Central memory CD4-positive, alpha-beta T cell (primary cell): ENCODE data around the gene SLC22A3.
"Not testable (repeated sequence)": the region's sequence is repeated elsewhere in the genome, so short reads cannot be mapped to it uniquely, and the experiment has no call there.

Source experiments
- DNase-seq: peaks from one replicate; pipeline ENCODE4 v3.0.0; 2022

SLC22A3 gene

DNA sequence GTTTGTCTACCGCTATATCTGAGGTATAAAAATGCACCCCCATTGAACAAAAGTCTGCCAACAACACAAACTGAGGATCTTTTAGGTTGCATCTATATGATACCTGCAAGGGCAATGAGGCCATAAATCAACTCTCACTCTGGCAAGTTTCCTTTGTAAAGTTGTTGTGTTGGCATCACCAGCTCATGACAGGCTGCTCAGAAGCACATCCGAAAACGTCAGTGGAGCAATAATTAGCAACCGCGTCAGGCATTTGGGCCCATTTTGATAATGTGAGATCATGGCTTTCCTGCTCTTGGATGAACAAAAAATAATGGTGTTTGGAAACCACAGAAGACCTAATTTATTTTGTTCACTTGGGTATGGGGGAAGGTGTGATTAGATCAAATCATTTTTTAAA, 12.0 kb upstream of the SLC22A3 start:
- DNase-seq = no peak

DNA sequence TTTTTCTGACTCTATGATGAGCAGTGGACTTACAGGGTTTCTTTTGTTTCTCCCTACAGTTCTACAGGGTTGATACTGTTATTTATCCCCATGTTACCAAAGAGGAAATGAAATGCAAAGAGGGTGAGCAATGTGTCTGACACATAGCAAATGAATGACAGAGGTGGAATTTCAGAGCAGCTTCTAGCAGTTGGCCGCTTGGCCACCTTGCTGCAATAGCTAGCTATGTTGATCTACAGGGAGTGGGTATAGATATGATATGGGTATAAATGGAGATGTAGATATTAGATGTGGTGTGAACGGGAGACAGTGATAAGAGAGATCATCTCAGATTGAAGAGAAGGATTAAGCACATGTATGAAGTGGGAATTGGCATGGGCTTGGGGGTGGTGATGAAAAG, 10.9 kb upstream of the SLC22A3 start:
- DNase-seq = no peak

DNA sequence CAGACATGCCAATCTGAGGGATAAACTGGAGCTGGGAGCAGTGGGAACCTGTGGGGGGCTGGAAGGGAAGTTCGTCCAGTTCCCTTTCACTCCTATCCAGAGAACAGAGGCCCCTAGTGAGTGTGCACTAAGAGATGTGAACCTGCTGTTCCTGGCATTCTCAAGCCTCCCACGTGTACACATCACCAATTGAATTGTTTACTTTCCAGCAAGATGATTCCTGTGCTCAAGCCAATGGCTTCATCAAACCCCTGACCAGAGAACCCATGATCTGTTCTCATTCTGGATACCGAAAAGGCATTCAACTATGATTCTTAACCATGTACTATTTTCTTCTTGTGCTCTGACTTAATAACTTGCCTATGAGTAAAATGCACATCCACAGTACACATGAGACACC, 10.2 kb upstream of the SLC22A3 start:
- no peak for DNase-seq

DNA sequence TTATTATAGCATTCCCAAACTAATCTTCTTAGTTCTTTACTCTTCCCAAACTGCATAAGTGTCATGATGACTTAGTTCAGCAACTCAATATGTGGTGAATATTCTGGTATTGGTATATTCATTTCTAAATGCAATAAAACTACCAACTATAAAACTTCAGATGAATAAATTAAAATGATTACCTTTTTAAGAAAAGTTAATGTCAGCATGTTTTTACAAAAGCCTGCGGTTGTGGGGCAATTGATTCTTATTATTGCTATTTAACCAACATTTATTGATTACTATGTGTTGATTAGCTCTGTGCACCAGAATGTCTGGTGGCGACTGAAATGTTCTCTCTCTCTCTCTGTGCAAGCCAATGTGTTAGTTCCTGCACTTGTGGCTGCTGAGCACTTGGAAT, 5.0 kb upstream of the SLC22A3 start:
- no peak for DNase-seq

DNA sequence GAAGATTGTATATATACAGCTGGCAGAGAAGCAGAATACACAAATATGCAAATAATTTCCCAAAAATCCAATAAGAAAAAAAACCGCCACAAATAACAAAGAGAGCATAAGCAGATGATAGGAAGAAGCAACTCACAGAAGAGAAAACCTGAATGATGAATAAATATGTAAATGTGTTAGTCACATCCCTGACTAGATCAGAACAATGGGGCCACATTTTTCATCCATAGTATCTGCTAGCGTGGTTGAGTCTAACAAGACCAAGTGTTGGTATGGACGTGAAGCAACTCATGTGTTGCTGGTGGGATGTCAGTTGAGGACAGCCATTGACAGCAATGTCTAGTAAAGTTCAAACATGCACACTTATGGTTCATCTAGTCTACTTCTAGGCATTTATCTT, 3.9 kb upstream of the SLC22A3 start:
- no peak for DNase-seq

DNA sequence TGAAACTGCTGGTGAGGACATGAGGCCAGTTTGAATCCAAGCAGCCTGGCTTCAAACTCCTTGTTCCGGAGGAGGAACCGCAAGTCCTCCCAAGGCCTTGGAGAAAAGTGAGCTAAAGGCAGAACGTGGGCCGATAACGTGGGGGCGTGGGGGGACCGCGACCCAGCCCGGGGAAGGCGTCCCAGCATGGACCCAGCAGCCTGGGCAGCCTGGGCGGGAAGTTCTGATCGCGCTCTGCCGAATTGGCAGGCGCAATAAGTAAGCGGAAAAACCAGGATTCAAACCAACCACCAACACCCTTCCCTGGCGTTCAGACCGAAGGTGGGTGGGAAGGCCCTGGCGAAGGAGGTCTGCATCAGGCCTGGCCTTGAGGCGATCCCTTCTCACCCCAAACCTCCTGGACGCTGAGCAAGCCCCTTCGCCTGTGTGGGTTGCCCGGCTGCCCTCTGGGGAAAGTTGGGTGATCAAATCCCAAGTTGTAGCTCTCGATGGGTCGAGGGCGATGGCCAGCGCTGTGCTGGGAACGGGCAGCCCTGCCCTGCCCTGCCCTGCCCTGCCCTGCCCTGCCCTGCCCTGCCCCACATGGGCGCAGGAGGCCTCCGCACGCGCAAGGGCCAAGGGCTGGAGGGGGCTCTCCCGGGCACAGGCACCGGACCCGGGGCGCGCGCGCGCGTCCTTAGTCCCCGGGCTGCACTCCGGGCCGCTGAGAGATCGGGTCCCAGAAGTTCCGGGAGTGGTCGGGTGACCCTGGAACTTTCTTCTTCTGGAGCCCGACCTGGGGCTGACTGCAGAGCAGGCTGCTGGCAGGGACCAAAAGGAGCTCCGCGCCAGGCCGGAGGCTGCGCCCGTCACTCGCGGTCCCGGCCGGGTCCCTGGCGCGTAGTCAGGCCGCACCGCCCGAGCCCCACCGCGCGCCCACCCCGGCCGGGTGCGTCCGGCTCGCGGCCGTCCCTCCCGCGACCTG, 637 bp upstream of the SLC22A3 start:
- DNase-seq = no peak

DNA sequence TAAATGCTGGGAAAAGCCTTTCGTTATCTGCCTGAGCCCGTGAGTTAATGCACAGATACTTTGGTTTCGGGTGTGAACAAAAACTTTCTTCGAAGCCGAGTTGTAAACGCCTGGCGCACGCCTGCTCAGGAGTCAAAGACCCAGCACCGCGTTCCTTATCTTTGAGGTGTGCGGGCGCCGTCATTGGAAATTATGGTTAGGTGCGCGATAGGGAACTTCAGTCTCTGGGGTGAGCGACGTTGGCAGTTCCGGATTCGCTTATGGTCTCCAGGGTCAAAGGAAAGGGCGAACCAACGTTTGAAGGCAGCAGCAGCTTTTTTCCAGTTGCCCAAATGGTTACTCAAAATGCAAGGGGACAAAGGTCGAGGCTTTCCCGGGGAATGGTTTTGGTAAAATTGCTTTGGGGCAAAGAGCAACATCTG, 853 bp downstream of the SLC22A3 start:
- no peak for DNase-seq

DNA sequence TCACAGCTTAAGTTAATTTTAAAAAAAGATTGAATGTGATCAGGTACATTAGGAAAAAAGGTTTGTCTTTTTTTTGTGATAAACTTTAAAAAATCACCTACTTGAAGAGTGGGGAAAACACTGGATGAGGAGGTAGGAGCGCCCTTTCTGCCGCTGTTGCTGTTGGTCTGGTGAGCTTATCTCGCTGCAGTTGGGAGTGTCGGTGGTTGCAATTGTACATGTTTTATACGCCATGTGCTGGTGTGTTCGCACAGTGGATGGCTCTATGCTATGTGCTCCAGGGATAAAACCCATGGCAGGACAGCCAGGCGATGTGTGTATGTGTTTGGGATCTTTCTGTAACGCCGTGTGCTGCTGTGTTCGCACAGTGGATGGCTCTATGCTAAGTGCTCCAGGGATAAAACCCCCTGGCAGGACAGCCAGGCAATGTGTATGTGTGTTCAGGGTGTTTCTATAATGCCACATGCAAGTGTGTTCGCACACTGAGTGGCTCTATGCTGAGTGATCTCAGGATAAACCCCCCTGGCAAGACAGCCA, 1.7 kb downstream of the SLC22A3 start:
- DNase-seq = no peak

DNA sequence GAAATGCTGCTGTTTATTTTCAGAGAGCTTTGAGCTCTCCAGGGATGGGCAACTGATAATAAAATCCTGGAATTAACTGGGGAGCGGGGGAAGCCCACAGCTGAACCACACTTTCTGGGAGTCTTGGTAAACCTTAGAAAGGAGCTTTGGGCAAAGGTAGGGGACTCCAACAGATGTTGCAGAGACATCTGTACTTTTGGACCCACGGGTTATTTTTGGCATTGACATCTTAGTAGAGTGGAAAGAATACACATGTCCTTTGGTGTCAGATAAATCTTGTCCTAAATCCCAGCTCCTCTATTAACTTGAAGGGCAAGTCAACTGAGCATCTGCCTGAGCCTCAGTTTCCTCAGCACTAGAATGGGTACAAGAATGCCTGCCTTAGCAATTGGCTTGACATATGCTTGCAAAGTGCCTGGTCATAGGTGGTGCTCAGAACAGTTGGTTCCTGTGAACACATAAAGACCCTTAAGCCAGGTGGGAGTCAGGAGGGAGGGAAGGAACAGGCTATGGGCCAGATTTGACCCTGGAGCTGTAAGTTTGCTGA, 5.8 kb downstream of the SLC22A3 start:
- no peak for DNase-seq

DNA sequence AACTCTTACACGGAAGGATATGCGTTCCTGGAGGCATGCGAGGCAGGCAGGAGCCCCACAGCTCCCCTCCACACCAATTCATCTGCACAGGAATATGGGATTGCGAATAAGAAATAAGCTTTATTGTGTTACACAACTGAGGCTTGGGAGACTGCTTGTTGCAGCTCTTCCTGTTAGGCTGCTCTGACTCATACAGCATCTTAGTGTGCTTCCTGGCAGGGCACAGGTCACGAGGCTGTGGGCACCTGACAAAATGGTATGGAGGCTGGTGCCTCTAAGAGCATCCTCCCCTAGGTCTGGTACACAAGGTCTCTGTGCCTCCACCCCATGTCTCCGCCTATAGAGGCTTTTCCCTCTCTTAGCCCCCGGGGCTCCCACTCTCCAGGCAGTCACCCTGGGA, 6.8 kb downstream of the SLC22A3 start:
- no peak for DNase-seq

DNA sequence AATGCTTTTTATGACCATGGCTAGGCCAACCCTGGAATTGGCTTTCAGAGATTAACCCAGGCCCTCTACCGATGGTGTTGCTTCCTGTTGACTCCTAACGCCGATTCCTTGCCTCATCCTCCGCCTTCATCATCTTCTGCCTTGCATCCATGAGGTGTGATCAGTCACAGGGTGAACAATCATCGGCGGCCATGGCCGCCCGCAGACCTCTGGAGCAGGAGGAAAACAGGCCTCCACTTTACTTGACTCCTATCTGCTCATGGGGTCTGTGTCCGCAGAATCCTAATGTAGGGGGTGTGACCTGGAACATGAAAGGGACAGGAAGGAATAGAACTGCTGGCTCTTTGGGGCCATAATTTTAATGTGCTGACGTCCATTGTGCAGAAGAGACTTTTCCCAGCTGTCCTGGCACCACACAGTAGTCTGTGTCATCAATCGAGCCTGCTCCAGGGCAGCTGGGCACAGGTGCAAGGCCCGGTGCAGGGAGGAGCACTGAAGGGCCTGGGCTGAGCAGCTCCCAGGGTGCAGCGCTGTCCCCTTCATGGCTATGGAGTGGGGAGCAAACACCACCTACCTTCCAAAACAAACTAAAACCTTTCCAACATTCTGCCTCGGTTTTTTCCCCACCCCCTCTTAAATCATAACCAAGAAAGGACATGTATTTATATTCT, 8.0 kb downstream of the SLC22A3 start:
- DNase-seq = no peak

DNA sequence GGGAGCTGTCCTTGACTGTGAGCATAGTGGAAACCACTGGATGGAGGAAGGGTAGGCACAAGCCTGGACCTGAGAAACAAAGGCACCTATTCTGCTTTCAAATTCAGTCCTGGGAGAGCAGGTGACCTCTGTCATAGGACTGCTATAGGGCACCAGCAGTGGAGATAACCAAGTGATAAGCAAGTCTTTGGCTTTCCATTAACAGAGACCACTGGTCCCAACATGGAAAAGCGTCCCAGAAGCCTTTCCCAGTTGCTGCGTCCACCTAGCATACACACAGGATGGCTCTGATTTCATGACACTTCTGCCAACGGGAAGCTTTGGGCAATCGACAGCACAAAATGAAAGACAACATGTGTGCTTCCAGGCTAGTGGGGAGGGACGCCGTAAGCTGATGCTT, 8.9 kb downstream of the SLC22A3 start:
- no peak for DNase-seq

DNA sequence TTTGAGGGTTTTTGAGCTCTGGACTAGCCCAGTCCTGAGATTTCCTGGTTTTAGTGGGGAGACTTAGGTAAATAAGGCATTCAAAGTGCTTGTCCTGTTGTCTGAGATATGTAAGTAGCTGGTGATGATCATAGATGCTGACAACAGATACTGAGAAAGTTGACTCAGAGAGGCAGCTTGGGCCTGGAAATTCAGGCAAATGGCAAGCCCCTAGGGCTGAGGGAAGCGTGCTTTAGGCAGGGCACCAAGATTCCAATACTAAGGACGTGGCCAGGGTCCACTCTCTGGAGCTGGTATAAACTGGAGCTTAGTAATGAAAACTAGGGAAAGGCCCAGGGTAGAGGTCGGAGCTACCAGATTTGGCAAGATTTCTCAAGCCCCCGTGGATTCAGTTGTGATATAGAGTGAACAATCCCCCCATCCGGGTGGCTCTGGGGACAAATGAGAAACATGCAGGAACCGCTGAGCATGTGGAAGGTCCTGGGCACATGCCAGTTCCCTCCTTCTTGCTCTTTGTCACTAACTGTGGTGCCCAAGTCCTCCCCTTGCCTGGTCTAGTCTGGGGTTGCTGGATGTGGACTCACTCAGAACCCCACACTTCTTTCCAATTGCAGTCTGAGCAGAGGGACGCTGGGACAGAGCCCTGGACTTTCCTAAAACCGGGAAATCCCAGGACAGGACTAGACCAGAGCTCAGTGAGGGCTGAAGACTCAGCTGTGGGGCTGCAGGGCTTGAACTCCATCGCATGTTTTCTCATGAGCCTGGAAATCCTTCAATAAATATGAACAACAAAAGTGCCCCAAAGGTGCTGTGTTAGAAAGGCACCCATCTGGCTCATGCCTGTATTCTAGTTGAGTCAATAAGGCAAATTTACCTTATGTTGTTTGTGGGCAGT, 10.3 kb downstream of the SLC22A3 start:
- no peak for DNase-seq

DNA sequence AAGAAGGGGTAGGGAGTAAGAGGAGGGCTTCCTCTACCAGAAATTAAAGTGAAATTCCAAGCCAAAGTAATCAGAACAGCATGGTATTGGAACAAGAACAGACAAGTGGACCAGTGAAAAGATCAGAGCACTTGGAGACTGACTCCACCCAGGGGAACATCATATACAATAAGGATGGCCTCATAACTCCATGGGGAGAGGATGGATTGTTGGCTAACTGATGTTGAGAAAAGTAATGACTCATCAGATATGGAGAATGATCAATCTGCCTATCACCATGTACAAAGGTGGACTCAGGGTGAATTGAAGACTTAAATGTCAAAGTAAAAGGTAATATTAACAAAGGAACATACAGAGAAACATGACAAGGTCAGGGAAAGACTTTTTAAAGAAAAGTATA, 12.8 kb downstream of the SLC22A3 start:
- DNase-seq = no peak

DNA sequence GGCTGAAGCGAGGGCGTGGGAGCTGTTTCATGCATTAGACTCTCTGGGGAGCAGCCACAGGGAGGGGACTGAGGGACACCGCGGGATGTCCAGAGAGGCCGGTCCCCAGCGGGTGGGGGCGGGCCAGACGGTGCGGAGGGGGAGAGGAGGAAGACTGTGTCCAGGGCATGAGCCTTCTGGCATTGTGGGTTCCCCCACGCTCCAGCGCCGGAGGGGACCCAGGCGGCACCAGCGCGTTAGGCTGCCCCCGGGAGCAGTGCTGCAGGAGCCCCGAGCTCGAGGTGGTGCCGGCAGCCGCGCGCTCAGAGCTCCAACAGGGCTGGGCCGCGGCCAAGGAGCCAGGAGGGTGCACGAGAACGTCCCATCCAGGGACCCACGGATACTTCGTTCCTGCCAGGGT, 14.4 kb downstream of the SLC22A3 start:
- DNase-seq = no peak

DNA sequence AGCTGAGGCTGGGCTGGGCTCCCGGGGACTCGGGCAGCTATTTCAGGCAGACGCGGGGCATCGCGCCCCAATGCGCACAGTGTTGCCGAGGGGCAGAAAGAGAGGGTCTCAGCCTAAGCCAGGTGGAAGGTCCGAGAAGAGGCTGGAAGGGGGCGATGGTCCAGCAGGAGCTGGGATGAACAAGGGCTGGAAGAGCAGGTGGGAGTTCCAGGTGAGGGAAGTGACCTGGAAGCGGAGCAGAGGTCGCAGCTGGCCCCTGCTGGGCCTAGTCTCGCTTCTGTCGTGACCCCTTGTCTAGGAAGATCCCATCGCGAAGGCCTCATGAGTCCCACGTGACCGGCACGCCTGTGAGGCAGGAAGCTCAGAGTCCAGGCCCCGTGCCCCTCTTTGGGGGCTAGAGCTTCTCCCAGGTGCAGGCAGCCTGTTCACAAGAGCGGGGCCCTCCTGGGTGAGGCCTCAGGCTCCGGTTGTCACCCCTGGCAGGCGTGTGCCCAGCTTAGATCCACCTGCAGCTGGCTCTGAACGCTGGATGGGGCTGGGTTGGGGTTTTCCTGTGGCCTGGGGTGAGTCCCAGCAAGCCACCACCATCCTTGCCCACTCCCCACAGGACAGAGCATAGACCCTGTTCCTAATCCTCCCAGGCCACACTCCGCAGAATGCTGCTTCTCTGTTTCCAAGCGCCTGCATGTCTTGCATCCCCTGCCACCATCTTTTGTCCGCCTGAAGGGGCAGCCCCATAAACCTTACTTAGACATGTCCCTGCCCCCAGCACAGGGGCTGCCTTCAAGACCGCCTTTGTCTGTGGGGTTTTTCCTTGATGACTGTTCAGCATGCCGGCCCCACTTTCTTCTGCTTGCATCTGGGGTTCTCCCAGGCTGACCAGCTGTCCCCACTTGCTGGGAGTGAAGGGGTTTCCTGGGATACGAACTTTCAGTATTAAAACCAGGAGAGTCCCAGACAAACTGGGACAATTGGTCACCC, 15.1 kb downstream of the SLC22A3 start:
- DNase-seq = no peak

DNA sequence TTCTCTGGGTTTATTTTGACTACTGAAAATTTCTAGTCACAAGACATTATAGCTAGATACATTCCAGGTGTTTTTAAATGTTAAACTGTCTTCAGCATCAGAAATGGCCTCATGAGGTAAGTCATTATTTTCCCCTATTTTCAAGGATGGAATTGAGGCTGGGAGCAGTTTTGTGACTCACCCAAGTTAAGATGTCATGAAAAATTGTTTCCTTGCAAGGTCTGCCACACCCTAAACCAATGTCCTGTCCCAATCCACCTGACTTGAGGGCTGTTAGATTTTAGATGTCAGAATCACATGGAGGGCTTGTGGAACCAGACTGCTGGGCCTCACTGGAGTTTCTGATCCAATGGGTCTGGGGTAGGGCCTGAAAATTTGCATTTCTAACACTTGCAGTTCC, 16.9 kb downstream of the SLC22A3 start:
- no peak for DNase-seq

DNA sequence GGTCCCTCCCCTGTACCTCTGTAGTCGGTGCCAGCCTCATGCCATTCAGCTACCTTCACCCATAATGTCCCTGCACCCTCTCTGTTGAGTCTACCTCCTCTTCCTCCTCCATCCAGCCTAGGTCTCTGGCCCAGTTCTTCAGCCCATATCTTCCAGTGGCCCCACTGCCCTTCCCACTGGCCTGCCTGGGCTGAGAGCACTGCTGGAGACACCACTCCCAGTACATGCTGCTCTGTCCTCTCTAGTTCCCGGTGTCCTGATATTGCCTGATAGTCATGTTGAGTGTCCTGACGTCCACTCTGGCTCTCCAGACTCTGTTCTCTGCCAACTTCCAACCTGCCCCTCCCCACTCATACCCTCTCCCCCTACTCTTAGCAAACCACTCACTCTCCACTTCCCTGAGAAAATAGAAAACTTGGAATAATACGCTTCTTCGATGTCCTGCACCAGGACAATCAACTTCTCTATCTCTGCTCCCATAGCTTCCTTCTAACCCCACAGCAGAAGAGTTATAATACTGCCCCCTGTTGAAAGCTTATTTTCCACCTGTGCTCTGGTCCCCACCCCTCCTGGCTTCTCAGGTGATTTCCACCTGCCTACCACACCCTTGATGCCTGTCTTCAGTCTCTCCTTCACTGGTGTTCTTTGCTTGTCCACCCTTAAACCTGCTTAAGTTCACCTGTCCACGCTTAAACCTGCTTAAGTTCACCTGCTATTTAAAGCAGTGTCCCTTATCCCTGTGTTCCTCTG, 19.8 kb downstream of the SLC22A3 start:
- no peak for DNase-seq

DNA sequence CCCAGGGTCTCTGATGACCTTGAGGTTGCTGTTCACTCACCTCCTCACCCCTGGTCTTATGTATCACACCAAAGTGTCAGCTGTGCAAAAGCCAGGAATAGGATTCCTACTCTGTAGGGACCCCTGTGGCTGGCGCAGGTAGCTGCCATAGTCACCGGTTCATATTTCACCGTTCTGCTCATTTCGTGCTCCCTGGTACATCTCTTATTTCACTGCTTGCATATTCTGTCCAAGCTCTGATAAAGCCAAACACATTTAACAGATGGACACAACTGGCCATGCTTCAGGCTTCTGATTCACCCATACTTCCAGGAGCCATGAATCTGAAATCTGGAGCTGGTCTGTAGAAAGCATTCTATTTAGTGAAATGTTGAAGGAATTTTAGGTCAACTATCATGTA, 20.5 kb downstream of the SLC22A3 start:
- no peak for DNase-seq

DNA sequence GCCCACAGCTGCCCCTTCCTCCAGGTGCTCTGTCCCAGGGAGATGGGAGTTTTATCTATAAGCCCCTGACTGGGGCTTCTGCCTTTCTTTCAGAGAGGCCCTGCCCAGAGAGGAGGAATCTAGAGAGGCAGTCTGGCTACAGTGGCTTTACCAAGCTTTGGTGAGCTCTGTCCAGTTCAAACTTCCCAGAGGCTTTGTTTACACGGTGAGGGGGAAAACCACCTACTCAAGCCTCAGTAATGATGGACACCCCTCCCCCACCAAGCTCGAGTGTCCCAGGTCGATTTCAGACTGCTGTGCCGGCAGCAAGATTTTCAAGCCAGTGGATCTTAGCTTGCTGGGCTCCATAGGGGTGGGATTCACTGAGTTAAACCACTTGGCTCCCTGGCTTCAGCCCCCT, 25.4 kb downstream of the SLC22A3 start:
- not testable (repeated sequence) for DNase-seq
